Stimulated activated naive CD4-positive, alpha-beta T cell treated with Interleukin-2 at 50 U/mL for 16 hours (primary cell): ENCODE data around the gene PEMT.
A peak's percentile ranks its signal among the peaks of the same experiment; 100 is the strongest.

Source experiments
- DNase-seq: peaks from one replicate; lab custom pipeline; 2025; lab: John Stamatoyannopoulos, UW

PEMT gene

DNA sequence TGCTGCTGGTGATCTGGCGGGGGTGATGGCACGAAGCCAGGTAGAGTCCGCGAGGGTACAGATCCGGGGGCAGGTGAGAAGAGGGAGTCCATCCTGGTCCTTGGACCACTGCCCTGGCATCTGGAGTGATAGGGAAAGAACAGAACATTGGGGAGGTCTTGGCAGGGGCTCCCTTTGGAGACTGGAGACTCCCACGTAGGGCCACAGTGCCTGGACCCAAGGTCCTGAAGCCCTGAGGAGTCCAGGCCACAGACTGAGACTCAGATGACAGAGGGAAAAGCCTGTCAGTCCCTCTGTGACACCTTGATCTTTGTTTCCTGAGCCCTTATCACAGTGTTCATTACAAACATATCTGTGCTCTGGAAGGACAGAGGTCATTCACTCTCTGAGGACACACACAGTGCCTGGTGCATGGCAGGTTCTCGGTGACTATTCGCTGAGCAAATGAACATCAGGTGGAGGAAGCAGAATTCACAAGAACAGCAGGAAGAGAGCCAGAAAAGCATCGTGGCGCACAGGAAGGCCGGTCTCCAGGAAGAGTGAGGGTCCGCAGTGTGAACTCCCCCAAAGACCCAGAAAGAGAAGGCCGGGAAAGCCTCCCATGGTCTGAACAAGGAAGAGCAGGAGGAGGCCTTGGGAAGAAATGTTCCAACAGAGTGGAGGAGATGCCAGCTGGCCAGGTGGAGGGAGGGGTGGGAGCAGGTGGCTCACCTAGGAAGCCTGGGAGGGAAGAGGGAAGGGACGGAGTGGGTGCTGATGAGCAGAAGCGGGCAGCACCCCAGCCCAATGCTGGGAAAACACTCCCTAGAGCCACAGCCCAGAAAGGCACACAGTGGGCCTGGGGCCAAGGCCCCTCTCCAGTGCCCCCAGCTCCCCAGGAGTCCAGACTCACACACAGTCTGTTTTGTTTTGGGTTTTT is 20.5 kb downstream of the PEMT start:
- no peak for DNase-seq

DNA sequence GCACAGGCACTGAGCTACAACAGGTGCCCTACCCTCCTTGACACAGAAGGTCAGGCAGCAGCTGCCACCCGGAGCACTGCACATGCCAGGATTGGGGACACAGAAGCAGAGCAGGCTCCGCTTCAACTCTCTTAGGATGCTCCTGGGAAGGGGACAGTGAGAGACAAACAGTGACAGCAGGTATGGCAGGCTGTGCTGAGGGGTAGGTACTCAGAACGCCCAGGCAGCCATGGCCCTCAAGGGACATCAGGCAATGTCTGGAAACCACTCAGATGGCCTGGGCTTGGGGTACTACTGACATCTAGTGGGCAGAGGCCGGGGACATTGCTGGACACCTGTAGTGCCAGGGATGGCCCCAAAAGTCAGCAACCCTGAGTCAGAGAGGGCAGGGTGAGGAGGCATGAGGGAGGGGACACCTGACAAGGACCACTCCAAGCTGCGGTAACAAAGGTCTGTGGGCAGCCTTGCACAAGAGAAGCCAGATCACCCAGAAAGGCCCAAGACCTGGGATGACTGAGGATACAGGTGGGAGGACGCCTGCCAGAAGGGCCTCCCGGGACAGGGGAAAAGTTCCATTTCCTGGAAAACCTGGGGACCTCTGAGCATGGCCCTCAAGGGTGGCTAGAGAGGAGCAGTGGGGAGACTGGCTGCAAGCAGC is 21.2 kb downstream of the PEMT start:
- no peak for DNase-seq

DNA sequence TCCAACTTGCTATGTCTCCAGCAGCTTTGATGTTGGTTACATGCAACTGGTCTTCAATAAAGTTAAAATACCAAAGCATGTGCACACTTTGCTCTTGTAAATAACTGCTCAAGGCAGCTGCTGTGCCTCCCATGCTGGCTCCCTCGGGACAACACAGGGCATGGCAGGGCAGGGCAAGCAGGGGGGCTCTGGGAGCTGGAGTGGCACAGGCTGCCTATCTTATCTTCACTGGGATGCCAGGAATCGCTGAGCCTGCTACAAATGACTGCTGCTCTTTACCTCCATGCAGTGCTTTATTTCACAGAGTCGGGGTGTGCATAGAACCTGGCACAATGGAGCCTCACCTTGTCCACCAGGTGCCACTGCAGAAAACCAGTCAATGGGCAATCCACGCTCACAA is 21.8 kb downstream of the PEMT start:
- no peak for DNase-seq

DNA sequence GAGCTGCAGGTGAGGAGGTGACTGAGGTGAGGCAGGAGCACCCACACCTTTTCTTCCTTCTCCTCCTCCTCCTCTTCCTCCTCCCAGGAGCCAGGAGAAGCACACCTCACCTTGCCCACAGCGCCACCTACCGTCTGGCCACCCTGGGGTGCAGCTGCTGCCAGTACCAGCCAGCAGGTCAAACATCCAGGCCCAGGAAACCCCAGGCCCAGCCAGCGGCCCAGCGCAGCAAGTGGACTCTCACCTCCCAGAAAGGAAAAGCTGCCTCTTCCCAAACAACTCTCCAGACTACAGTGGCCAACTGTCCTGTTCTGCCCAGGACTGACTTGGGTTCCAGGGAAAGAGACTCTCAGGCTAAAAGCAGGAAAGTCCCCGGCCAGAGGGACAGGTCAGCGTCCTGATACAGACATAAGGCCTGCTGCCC is 22.7 kb downstream of the PEMT start:
- DNase-seq, result peak; percentile 13

DNA sequence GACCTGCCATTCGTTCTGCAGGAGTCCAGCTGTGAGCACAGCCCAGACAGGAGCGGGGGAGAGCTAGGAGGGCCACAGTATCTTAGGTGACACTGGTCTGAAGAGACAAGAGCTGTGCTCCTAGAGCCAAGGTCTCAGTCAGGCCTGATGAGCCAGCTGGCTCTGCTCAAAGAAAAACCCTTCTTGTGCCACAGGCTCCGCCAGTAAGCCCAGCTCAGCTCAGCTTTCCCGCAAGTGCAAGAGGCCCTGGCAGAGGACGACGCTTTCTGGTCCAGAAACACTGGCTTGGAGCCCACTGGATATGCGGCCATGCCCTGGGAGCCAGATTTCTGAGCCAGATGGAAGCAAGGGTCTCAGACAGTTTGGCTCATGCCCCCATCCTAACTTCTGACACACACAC is 23.9 kb downstream of the PEMT start:
- no peak for DNase-seq

DNA sequence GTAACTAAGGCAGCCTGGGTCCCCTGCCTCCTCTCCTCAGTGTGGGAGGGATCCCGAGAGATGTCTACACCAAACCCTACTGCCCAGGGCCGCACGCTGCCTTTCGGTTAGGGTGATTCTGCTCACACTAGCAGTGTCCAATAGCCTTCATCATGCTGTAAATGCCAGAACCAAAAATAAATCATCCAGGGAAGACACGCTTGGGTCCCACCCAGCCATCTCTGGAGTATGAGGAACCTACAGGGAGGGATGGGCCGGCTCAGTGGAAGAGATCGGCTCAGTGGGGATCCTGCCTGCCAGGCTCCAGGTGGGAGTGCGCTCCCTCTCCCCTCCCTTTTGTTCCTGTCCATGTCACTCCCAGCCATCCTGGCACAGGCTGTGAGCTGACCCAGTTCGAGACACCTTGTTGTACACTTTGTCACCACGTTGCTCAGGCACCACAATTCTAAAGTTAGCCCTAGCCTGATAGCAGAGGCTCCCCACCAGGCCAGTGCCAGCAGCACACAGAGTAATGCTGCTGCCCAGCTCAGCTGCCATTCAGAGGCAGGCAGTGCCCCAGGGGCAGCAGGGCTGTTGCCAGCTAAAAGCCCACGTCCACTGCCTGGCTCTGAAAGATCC is 24.5 kb downstream of the PEMT start:
- no peak for DNase-seq

DNA sequence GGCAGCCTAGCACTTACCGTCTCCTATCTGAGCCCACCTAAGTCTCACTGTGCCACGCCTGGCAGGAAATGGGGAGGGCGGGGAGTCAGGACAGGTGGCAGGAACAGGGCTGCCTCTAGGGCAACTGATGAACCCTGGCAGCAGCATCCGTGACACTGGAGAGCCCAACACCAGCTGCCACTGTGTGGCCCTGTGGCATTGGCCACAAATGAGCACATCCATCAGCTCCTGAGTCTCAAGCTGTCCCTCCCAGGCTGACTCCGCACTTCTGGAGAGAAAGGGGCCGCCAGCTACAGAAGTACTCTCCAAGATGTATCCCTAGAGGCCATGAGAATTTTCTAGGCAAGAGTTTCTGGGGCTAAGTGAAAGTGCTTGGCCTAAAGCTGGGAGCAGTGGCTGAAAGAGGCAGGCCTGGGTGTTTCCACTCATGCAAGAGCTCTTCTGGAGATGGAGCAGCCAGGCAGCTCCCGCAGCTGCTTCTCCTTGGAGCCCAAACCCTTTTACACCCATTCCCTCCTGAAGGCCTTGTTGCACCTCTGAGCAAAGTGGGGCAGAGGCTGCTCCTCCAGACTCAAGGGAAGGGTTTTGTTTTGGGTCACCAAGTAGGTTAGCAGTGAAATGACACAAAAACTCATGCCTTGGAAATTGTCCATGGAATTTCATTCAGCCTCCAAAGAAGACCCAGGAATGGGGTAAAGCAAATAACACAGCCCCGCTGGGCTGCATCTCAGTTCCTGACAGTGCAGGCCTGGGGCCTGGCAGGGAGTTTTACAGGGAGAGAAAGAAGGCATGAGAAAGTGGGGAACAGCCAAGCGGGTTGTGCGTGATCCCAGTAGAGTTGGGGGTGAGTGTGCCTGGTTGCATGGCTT is 25.8 kb downstream of the PEMT start:
- no peak for DNase-seq

DNA sequence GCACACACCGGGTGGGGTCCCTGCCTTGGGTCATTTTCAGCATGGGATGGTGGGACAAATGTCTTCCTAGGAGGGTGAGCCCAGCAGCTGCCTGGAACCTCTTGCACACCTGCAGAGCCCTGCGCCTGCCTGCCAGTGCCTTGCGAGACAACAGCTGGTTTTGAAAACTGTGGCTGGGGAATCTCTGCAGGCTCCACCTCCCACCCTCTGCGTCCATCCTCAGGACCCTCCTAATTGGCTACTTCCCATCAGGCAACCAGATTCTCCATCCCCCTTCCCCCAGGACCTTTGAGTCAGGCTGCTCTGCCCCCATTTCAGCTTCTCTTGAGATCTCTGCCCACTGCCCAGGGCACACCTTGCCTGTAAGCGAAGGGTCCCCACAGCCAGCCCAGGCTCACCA is 26.6 kb downstream of the PEMT start:
- DNase-seq, result no peak

DNA sequence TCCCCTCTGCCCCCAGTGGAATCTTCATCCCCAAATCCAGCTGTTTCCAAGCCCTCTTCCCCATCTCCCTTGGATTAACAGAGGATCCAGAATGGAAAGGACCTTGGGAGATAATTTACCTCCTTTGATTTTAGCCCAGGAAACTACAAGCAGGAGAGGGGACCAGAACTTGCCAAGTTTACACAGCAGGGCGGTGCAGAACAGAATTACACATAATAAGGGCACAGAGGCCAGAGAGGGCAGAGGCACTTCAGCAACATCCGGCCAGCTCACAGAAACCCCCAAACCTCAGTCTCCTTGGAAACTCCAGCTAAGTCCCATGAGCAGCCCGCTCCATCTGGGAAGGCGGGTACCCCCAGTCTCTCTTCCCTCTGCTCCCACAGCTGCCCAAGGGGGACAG is 27.2 kb downstream of the PEMT start:
- DNase-seq, result no peak

DNA sequence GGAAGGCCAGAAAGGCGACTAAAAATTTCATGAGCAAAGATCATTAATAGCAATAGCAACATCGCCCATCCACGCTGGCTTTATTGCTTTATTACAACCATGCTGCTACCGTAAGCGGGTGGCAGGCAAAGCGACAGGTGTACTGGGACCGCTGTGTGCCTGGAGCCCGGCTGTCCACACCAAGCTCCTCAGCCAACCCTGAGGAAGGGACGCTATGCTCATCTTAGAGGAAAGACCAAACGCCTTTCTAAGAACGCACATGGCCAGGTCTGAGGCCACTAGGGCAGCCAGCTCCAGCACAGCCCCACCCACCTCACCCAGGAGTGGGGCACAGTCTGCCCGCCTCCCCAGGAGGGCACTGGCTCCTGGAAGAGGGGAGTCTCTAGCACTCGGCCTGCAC is 28.0 kb downstream of the PEMT start:
- DNase-seq, result no peak

DNA sequence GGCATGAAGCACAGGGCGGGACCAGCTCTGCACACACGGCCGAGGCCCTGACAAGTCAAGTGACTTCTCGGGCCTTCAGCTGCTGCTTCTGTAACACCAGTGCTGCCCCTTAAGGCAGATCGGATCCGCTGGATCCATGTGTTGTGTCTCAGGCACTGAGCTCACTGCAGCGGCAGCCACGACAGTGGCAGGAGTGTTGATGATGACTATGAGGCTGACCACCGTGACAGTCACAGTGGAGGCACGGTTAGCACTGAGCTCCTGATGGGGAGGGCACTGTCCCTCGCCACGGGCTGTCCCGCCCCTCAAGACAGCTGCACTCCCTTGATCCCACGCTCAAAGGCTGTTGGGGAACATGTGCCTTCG is 29.4 kb downstream of the PEMT start:
- DNase-seq, result no peak

DNA sequence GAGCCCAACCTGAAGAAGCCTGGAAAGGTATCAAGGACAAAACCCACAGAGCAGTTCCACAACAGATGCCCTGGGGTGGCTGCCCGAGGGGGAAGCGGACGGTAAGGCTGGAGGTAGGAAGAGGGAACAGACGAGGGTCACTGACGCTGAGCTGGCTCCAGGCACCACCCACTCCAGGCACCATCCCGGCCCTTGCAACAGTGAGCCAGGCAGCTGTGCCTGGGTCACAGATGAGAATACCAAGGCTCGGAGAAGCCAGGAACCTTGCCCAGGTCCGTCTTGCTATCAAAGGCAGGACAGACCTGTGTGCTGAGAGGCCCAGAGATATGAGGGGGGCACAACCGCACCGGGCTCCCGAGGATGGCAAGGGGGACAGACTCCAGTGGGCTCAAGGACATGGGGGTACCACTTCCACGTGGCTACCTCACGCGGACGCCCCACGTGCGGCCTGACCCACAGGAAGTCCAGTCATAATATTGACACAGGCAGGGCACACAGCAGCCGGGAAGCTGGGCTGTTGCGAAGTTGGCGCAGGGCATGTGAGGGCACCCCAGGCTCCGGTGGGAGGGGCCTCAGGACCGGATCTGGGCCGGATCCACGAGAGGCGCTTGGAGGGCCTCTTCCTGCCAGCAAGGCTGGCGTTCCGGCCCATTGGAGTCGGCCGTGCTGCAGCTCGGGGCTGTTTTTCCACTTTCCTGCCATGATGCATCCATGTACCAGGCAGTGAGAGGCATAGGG is 29.9 kb downstream of the PEMT start:
- no peak for DNase-seq

DNA sequence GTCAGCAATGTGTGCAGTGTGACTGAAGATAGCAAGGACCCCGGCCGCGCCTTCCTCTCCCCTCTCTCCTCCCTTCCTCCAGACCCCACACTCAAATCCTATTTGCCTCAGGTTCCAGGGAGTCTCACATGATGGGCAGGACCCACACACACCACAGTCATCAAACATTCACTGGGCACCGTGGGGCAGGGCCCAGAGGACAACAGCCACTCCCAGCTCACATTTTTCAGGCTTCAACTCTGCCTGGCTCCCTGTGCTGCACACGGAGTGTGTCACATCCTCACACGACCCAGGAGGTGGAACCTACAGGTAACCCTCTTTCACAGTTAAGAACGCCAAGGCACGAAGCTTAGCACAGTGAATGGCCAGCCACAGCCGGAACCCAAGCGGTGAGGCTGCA is 30.5 kb downstream of the PEMT start:
- DNase-seq, result no peak

DNA sequence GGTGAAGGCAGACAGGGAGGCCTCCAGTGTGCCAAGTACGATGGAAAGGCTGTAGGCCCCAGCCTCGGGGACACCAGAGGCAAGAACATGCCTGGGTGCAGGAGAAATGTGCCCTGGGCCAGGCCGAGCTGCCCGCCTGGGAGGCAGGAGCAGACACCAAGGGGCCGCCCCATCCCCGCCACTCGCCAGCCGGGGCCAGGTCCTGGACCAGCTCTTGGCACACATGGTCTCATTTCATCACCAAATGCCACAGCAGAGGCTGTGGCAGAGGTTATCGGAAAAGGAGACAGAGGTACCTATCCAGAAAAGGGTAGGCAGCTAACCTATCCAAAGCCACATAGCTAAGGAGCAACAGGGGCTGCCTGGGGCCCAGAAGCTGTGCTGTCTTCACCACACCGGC is 31.3 kb downstream of the PEMT start:
- DNase-seq, result no peak

DNA sequence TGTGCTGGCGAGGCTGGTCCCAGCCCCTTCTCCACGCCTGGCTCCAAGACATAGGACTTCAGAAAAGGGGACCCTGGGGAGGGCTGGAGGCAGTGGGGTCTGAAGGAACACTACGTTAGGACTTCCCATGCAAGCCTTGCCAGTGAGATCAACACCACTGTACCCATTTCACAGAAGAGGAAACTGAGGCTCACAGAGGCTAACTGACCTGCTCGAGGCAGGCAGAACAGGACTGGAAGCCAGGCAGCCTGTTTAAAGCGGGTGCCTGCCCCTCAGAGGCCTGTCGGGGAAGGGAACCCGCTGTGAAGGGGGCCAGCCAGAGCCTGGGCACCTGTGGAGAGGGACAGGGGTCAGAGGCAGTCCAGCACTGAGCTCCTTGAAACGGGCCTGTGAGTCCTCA is 32.3 kb downstream of the PEMT start:
- DNase-seq, result no peak

DNA sequence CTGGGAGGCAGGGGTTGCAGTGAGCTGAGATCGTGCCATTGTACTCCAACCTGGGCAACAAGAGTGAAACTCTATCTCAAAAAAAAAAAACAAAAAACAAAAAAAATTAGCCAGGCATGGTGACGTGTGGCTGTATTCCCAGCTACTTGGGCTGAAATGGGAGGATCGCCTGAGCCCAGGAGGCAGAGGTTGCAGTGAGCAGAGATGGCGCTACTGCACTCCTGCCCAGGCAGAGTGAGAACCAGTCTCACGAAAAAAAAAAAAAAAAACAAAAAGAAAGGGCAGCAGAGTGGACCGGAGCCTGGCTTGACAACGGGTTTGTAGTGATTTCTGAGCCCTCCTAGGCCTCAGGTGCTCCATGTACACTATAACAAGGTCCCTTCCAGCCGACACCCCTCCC is 33.1 kb downstream of the PEMT start:
- DNase-seq, result no peak

DNA sequence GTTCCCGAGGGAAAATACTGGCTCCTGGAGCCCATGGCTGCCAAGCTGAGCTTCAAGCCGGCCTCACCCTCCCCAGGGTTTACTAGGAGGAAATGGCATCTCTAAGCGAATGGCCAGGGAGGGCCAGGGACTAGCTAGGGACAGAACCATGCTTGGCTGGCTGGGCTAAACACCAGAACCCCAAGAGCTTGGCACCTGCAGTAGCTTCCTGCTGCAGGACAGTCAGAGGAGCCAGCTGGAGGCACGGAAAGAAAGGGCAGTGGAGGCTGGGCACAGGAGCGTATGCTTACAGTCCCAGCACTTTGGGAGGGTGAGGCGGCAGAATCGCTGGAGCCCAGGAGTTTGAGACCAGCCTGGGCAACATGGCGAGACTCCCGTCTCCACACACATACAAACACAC is 33.7 kb downstream of the PEMT start:
- no peak for DNase-seq

DNA sequence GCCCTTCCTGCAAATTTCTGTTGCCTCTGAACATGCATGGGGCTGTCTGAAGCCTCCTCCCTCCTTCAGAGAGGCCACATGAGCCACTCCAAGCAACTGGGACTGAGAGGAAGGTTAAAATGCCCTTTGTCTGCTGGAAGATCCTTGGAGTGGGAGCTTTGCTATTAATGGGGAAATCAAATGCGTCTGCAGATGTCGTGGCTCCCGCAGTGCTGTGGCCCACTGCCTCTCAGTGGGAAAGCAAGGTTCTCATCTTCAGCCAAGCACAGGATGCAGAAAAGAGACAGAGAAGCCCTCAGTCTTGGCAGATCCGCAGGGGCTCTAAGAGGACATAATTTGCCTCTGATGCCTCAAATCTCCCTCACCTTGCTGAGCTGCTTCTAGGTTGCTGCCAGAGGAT is 34.8 kb downstream of the PEMT start:
- DNase-seq, result no peak

DNA sequence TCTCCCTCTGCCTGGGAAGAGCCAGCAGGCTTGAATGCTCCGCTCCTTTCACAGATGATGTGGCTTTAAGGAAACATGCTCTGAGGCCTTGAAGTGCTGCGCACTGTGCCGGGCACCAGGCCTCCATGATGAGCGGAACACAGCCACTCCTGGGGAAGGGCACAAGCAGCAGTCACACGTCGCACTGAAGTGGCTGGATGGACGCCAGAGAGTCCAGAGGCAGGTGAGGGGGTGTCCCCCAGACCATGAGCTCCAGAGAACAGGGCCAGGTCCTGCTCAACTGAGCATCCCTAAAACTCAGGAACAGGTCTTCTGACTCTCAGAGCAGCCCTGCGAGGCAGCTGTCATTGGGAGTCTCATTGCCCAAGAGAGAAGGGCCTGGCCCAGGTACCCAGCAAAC is 35.6 kb downstream of the PEMT start:
- DNase-seq, result no peak

DNA sequence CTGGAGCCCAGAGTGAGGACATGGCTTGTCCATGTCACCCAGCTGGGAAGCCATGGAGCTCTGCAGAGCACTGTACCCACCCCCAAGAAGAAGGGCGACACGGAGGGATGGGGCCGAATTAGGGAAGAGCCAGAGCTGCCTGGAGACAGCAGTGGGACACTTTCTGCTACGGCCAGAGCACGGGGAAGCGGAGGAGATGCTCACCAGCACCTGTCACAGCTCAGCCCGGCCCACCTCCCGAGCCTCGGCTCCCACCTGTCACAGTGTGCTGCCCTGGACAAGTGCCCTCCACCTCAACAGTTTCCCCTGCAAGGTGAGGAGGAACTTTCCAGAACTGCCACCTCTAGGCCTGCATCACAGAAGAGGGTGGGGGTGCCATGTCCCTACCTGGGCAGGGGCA is 36.4 kb downstream of the PEMT start:
- no peak for DNase-seq

DNA sequence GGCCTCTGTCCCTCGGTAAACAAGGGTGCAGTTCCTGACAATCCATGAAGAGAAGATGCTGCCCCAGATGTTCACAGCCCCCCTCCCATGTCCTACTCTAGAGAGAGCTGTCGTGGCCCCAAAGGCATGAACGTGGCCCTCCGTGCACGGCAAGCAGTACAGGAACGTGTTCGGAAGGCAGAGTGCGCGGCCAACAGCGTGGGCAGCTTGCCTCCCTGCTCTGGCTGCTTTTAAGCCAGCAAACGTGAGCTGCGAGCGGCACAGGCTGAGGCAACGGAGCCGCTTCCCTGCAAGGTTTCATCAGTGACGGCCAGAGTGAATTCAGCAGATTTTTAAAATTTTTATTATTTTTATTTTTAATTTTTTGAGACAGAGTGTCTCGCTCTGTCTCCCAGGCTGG is 37.2 kb downstream of the PEMT start:
- no peak for DNase-seq
